ENCODE data around the gene ZBTB45.

ZBTB45 gene

DNA sequence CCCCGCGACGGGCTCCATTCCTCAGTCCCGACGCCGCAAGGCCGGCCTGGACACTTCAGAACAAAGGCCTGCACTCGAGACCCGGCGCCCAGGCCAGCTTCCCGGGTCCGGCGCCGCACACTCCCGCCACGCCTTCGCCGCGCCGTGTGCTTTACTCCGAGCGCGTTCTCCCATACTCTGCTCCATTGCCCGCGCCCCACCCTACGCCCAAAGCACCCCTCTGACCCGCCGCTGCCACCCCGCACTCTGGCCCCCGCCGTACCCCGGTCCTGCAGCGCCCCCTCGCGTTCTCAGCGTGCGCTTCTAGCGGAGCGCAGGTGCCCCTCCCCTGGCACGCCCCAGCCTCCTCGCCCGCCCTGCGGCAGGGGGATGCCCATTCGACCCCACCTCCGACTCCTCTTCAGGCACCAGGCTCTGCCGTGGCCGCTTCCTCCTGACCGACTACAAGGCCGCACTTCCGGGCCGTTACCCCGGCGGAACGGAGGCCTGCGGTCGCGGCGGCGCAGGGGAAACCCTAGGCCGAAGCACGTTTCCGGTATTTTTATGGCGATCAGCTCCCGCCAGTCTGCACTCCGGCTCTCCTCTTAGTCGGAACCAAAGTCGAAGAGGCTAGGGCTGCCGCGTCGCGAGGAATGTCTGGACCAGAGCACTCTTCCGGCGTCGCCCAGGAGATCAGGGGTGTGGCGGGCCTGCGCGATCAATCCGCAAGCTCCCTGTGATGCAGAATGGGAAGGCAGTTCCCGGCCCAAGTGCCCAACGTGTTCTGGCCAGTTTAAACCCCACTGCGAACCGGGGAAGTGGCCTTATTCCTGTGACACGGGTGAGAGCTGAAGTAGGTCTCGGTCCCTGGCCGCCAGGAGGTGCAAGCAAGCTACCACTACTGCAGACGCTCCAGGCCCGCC, at the start of gene ZBTB45 (continued):
- TF ChIP-seq, protein P1, sequence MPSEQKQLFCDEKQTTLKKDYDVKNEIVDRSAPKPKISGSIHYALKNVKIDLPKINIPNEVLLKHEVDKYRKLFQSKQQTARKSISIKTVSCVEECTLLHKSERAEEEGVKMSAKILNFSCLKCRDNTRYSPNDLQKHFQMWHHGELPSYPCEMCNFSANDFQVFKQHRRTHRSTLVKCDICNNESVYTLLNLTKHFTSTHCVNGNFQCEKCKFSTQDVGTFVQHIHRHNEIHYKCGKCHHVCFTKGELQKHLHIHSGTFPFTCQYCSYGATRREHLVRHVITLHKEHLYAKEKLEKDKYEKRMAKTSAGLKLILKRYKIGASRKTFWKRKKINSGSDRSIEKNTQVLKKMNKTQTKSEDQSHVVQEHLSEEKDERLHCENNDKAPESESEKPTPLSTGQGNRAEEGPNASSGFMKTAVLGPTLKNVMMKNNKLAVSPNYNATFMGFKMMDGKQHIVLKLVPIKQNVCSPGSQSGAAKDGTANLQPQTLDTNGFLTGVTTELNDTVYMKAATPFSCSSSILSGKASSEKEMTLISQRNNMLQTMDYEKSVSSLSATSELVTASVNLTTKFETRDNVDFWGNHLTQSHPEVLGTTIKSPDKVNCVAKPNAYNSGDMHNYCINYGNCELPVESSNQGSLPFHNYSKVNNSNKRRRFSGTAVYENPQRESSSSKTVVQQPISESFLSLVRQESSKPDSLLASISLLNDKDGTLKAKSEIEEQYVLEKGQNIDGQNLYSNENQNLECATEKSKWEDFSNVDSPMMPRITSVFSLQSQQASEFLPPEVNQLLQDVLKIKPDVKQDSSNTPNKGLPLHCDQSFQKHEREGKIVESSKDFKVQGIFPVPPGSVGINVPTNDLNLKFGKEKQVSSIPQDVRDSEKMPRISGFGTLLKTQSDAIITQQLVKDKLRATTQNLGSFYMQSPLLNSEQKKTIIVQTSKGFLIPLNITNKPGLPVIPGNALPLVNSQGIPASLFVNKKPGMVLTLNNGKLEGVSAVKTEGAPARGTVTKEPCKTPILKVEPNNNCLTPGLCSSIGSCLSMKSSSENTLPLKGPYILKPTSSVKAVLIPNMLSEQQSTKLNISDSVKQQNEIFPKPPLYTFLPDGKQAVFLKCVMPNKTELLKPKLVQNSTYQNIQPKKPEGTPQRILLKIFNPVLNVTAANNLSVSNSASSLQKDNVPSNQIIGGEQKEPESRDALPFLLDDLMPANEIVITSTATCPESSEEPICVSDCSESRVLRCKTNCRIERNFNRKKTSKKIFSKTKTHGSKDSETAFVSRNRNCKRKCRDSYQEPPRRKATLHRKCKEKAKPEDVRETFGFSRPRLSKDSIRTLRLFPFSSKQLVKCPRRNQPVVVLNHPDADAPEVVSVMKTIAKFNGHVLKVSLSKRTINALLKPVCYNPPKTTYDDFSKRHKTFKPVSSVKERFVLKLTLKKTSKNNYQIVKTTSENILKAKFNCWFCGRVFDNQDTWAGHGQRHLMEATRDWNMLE (tag by site-specific recombination; conservative IDR thresholded peaks at IDR 0.05; ENCODE audit: low read depth): peak; percentile 92
- TF ChIP-seq ZNF76 (tag by site-specific recombination; IDR thresholded peaks at IDR 0.05; ENCODE audit: borderline replicate concordance, low read depth): peak; percentile 90
- peak; percentile 89; the same call in 1 of the 2 replicates for TF ChIP-seq GLI4 (tag by site-specific recombination; IDR thresholded peaks at IDR 0.05)
- TF ChIP-seq ZNF138 (tag by site-specific recombination; IDR thresholded peaks at IDR 0.05; ENCODE audit: borderline replicate concordance): no peak; the same call in 1 of the 2 replicates
- 0 out of 2 replicates have a peak, but pooled peaks have one; percentile 22 for TF ChIP-seq ZIC2 (tag by site-specific recombination; IDR thresholded peaks at IDR 0.05)
- peak; percentile 99 for TF ChIP-seq PATZ1 (tag by site-specific recombination; IDR thresholded peaks at IDR 0.05)
- TF ChIP-seq ZNF223 (tag by site-specific recombination; IDR thresholded peaks at IDR 0.05): no peak
- TF ChIP-seq ZSCAN30 (tag by site-specific recombination; IDR thresholded peaks at IDR 0.05): peak; percentile 99
- no peak for TF ChIP-seq ZNF211 (tag by site-specific recombination; IDR thresholded peaks at IDR 0.05; ENCODE audit: low read depth)
- TF ChIP-seq FEZF1 (tag by site-specific recombination; IDR thresholded peaks at IDR 0.05): peak; percentile 52
- TF ChIP-seq ZNF292 (tag by site-specific recombination; IDR thresholded peaks at IDR 0.05; ENCODE audit: borderline replicate concordance, low read depth): no peak
- TF ChIP-seq ZNF580 (tag by site-specific recombination; IDR thresholded peaks at IDR 0.05): peak; percentile 100
- TF ChIP-seq PRDM2 (tag by site-specific recombination; IDR thresholded peaks at IDR 0.05; ENCODE audit: borderline replicate concordance): 0 out of 2 replicates have a peak, but pooled peaks have one; percentile 79
- peak; percentile 80 for TF ChIP-seq ZBTB20 (tag by site-specific recombination; IDR thresholded peaks at IDR 0.05)
- TF ChIP-seq REPIN1 (tag by site-specific recombination; IDR thresholded peaks at IDR 0.05; ENCODE audit: low read depth): peak; percentile 88; the same call in 1 of the 2 replicates
- TF ChIP-seq ZNF768 (tag by site-specific recombination; IDR thresholded peaks at IDR 0.05): peak; percentile 72
- TF ChIP-seq ZNF510 (tag by site-specific recombination; IDR thresholded peaks at IDR 0.05; ENCODE audit: insufficient replicate concordance): no peak
- TF ChIP-seq ZNF561 (tag by site-specific recombination; IDR thresholded peaks at IDR 0.05; ENCODE audit: borderline replicate concordance): peak; percentile 97
- TF ChIP-seq KLF16 (tag by site-specific recombination; IDR thresholded peaks at IDR 0.05): peak; percentile 99
- no peak for TF ChIP-seq ZNF830 (tag by site-specific recombination; IDR thresholded peaks at IDR 0.05; ENCODE audit: low read depth)
- TF ChIP-seq ZNF837 (tag by site-specific recombination; IDR thresholded peaks at IDR 0.05): peak; percentile 64; the same call in 1 of the 2 replicates
- peak; percentile 9; the same call in 1 of the 2 replicates for TF ChIP-seq GFI1B (tag by site-specific recombination; IDR thresholded peaks at IDR 0.05)
- TF ChIP-seq ZFP69B (tag by site-specific recombination; IDR thresholded peaks at IDR 0.05): peak; percentile 91
- no peak for TF ChIP-seq ZFP41 (tag by site-specific recombination; IDR thresholded peaks at IDR 0.05; ENCODE audit: borderline replicate concordance)
- TF ChIP-seq ZNF239 (tag by site-specific recombination; IDR thresholded peaks at IDR 0.05): peak; percentile 88
